GM18861 (cell line): ENCODE results near the gene RPL10.
"Not testable (repeated sequence)": the region's sequence is repeated elsewhere in the genome, so short reads cannot be mapped to it uniquely, and the experiment has no call there.

Experiments used
- ATAC-seq: cut with Tn5 transposase; IDR thresholded peaks from one replicate; pipeline ENCODE4 v1.9.1; 2021; ENCODE audit not compliant: unreplicated experiment

RPL10 gene

GRCh38 chrX:154375156-154375504 lies 23.0 kb upstream of the RPL10 start:
- no peak for ATAC-seq

GRCh38 chrX:154376774-154377173 lies 21.4 kb upstream of the RPL10 start:
- no peak for ATAC-seq

GRCh38 chrX:154378059-154378798 lies 19.9 kb upstream of the RPL10 start:
- no peak for ATAC-seq

- ATAC-seq = peak; percentile 76
Observed at GRCh38 chrX:154378799-154379568, 19.2 kb upstream of the RPL10 start, which contains the start of gene EMD. Gene EMD (plus strand): TSS chrX:154379295. CDS start chrX:154379485, 190 bp downstream.

GRCh38 chrX:154379569-154379951 lies 18.6 kb upstream of the RPL10 start:
- no peak for ATAC-seq

- no peak for ATAC-seq
Observed at GRCh38 chrX:154380153-154380552, 18.0 kb upstream of the RPL10 start.

GRCh38 chrX:154380787-154381186 lies 17.4 kb upstream of the RPL10 start:
- ATAC-seq = no peak

GRCh38 chrX:154381271-154381670 lies 16.9 kb upstream of the RPL10 start:
- ATAC-seq = no peak

- ATAC-seq = no peak
Observed at GRCh38 chrX:154382483-154383069, 15.6 kb upstream of the RPL10 start.

GRCh38 chrX:154383359-154384283 lies 14.6 kb upstream of the RPL10 start:
- ATAC-seq = no peak

GRCh38 chrX:154384284-154384892 lies 13.8 kb upstream of the RPL10 start:
- ATAC-seq = no peak

GRCh38 chrX:154388094-154388493 lies 10.1 kb upstream of the RPL10 start:
- ATAC-seq = peak; percentile 26

- ATAC-seq = peak; percentile 25
Observed at GRCh38 chrX:154388649-154389048, 9.5 kb upstream of the RPL10 start.

- ATAC-seq = peak; percentile 56
Observed at GRCh38 chrX:154389812-154390747, 8.1 kb upstream of the RPL10 start.

- ATAC-seq = not testable (repeated sequence)
Observed at GRCh38 chrX:154396363-154396762, 1.8 kb upstream of the RPL10 start.

GRCh38 chrX:154396973-154397887 lies 947 bp upstream of the RPL10 start:
- peak; percentile 27 for ATAC-seq

- ATAC-seq = no peak
Observed at GRCh38 chrX:154398668-154399526, 720 bp downstream of the RPL10 start.
